Lower leg skin (tissue), 3 donors: Measurements from ENCODE around the gene SLC6A3.

Experiments
- POLR2A ChIP-seq, 2 donors: fragments of 450-650 bp; IDR thresholded peaks; one replicate each; pipeline ENCODE4 v1.6.1; 2016 to 2017; ENCODE audit warnings: antibody characterized with exemption in 2 of 2, mild to moderate bottlenecking in 1 of 2, moderate library complexity in 1 of 2
- TF ChIP-seq, protein P1 (sequence below), 3 donors: fragments of 450-650 bp; IDR thresholded peaks; one replicate each; pipeline ENCODE4 v1.5.1; 2016; ENCODE audit warnings: antibody characterized with exemption in 3 of 3, mild to moderate bottlenecking in 3 of 3, moderate library complexity in 2 of 3

DNA sequence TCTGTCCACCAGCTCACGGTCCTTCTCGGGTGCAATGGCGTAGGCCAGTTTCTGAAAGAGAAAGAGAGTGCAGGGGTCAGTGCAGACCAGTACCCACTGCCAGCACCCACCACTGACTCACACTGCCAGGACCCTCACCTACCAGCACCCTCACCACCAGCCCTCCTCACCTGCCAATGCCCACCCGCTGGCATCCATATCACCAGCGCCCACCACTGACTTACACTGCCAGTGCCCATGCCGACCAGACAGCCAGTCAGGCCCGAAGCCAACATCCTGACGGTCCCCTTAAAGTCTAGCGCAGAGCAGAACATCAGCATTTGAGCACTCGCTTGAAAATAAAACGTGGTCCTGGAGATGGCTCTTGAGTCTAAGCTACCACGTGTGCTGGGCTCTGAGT, 44.3 kb downstream of the SLC6A3 start:
- TF ChIP-seq, protein P1, sequence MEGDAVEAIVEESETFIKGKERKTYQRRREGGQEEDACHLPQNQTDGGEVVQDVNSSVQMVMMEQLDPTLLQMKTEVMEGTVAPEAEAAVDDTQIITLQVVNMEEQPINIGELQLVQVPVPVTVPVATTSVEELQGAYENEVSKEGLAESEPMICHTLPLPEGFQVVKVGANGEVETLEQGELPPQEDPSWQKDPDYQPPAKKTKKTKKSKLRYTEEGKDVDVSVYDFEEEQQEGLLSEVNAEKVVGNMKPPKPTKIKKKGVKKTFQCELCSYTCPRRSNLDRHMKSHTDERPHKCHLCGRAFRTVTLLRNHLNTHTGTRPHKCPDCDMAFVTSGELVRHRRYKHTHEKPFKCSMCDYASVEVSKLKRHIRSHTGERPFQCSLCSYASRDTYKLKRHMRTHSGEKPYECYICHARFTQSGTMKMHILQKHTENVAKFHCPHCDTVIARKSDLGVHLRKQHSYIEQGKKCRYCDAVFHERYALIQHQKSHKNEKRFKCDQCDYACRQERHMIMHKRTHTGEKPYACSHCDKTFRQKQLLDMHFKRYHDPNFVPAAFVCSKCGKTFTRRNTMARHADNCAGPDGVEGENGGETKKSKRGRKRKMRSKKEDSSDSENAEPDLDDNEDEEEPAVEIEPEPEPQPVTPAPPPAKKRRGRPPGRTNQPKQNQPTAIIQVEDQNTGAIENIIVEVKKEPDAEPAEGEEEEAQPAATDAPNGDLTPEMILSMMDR (IDR thresholded peaks at IDR 0.05), result no peak
- TF ChIP-seq POLR2A (IDR thresholded peaks at IDR 0.05), result no peak
